K562 (cell line): ENCODE results near the gene TARS2. TPM values are rescaled to one million over a fixed set of nuclear protein-coding genes. Genes with fewer than 3 reads are reported as not detected.

Experiments used
- ARID2 ChIP-seq: fragments of 450-650 bp; IDR thresholded peaks from 2 replicates; pipeline ENCODE4 v1.6.1; 2017; ENCODE audit warnings: antibody characterized with exemption, mild to moderate bottlenecking
- ARNT ChIP-seq, 2 experiments: fragments of 450-650 bp; IDR thresholded peaks; 2 replicates each; pipeline ENCODE4 v1.6.1; 2016; ENCODE audit warnings: mild to moderate bottlenecking in 1 of 2
- BRD9 ChIP-seq: fragments of 450-650 bp; IDR thresholded peaks from 2 replicates; pipeline ENCODE4 v1.6.1; 2018; ENCODE audit warnings: low read depth; ENCODE audit not compliant: partially characterized antibody
- CTCF ChIP-seq, 3 experiments: IDR thresholded peaks in 2 of 3; conservative IDR thresholded peaks in 1 of 3; 2 replicates each; pipeline ENCODE4 v1.5.1; 2011 to 2012; ENCODE audit warnings: low read length in 3 of 3, mild to moderate bottlenecking in 3 of 3, control low read depth in 2 of 3, improper control_type of control experiment in 1 of 3, inconsistent platforms in 1 of 3, low read depth in 1 of 3, mixed read lengths in 1 of 3, moderate library complexity in 1 of 3; ENCODE audit not compliant: insufficient read depth in 2 of 3
- EP400 ChIP-seq: fragments of 450-650 bp; IDR thresholded peaks from 2 replicates; pipeline ENCODE4 v1.6.1; 2017; ENCODE audit warnings: antibody characterized with exemption, mild to moderate bottlenecking, moderate library complexity
- KLF13 ChIP-seq: fragments of 450-650 bp; IDR thresholded peaks from 2 replicates; pipeline ENCODE4 v1.6.1; 2016; ENCODE audit warnings: missing genetic modification characterization, low read depth, mild to moderate bottlenecking, missing compliant biosample characterization, moderate library complexity, borderline replicate concordance
- NBN ChIP-seq: fragments of 450-650 bp; IDR thresholded peaks from 2 replicates; pipeline ENCODE4 v1.6.1; 2016; ENCODE audit warnings: low read depth, mild to moderate bottlenecking
- NUFIP1 ChIP-seq: fragments of 450-650 bp; IDR thresholded peaks from 2 replicates; pipeline ENCODE4 v1.6.1; 2018; ENCODE audit not compliant: partially characterized antibody
- POLR3A ChIP-seq: IDR thresholded peaks from 2 replicates; pipeline ENCODE4 v1.6.1; 2011; ENCODE audit warnings: borderline replicate concordance, mild to moderate bottlenecking, moderate library complexity; ENCODE audit not compliant: insufficient read length, insufficient read depth; ENCODE audit errors: extremely low read depth
- RCOR1 ChIP-seq, 2 experiments: IDR thresholded peaks; 2 replicates each; pipeline ENCODE4 v1.6.1; 2012; ENCODE audit warnings: low read depth in 2 of 2, low read length in 2 of 2, borderline replicate concordance in 1 of 2, improper control_type of control experiment in 1 of 2
- REST ChIP-seq, 2 experiments: fragments of 450-650 bp; formaldehyde crosslinking in 1 of 2; IDR thresholded peaks; 2 replicates each; pipeline versions ENCODE4 v1.4.0 to v1.6.1; 2014 to 2020; ENCODE audit warnings: mild to moderate bottlenecking in 2 of 2, borderline replicate concordance in 1 of 2, low read depth in 1 of 2
- SMC3 ChIP-seq: conservative IDR thresholded peaks from 2 replicates; pipeline ENCODE4 v1.6.1; 2011; ENCODE audit warnings: low read depth, low read length, improper control_type of control experiment; ENCODE audit not compliant: insufficient read depth
- STAG1 ChIP-seq: sonication (generic); formaldehyde crosslinking; IDR thresholded peaks from 2 replicates; pipeline ENCODE4 v1.5.0; 2020; ENCODE audit warnings: missing genetic modification reagents, borderline replicate concordance
- ZC3H11A ChIP-seq: IDR thresholded peaks from 2 replicates; pipeline ENCODE4 v1.6.1; 2012; ENCODE audit warnings: low read depth, low read length, improper control_type of control experiment
- polyA plus RNA-seq, 8 experiments: library from polyadenylated mRNA; depleted of rRNA in 4 of 8; stranded (reverse) in 5 of 8; unstranded in 3 of 8; fragments of >200 nt; fragmentation: Nextera tagmentation in 2 of 8; fragmentation: Illumina TruSeq in 1 of 8; extraction: Ambion mirVana in 2 of 8; extraction: Trizol in 1 of 8; gene quantifications; 2 replicates each; pipeline versions ENCODE4 v1.2.1 to v1.2.3, GENCODE V29; 2011 to 2014; ENCODE audit warnings: inconsistent platforms in 1 of 8, missing spikeins in 1 of 8
- total RNA-seq, 7 experiments: library from RNA; depleted of rRNA in 6 of 7; stranded (reverse); fragments of >200 nt in 6 of 7; fragmentation: Illumina TruSeq in 2 of 7; extraction: Trizol in 2 of 7; gene quantifications; 2 replicates each; pipeline versions ENCODE4 v1.2.1 to v1.2.3, GENCODE V29; 2011 to 2021; ENCODE audit warnings: low replicate concordance in 1 of 7
- TF ChIP-seq, protein P1 (sequence below): IDR thresholded peaks from 2 replicates; pipeline ENCODE4 v1.6.1; 2011; ENCODE audit warnings: borderline replicate concordance, low read depth, mild to moderate bottlenecking, moderate library complexity, low read length; ENCODE audit not compliant: insufficient read depth, poor library complexity, severe bottlenecking

The TARS2 gene
- total and polyA plus RNA-seq, 9 of the 15 experiments (the other 6 are each of a cell fraction or from before 2014, with no cell fraction given): 17.0 to 64.2 (median 39.4) TPM

GRCh38 chr1:150464422-150464826, 22.8 kb upstream of the TARS2 start (continued):
- TF ChIP-seq NBN (0 out of 2 replicates have a peak, but pooled peaks have one; percentile 24), POLR3A (no peak), BRD9 (no peak), CTCF (IDR thresholded peaks at IDR 0.05 in 2 of 3, conservative IDR thresholded peaks at IDR 0.05 in 1 of 3; ENCODE audit: insufficient read depth in 2 of 3, low read depth in 1 of 3, low read length in 3 of 3) (peak; percentile 75 to 82 (median 81)), RCOR1 (IDR thresholded peaks at IDR 0.05; ENCODE audit: borderline replicate concordance in 1 of 2, low read depth in 2 of 2, low read length in 2 of 2) (peak in 1 of 2 experiments; percentile 18; a peak in 1 of 4 replicates), ARID2 (peak; percentile 59; the same call in 1 of the 2 replicates), KLF13 (tag) (peak; percentile 92; the same call in 1 of the 2 replicates), REST (IDR thresholded peaks at IDR 0.05; ENCODE audit: borderline replicate concordance) (peak; percentile 72; the same call in 1 of the 2 replicates), REST (CRISPR knock-in tag; IDR thresholded peaks at IDR 0.05; ENCODE audit: low read depth) (no peak), EP400 (0 out of 2 replicates have a peak, but pooled peaks have one; percentile 22), ZC3H11A (no peak), STAG1 (CRISPR knock-in tag) (peak; percentile 45; the same call in 1 of the 2 replicates), ARNT (IDR thresholded peaks at IDR 0.05) (no peak), NUFIP1 (no peak), SMC3 (peak; percentile 83)
- TF ChIP-seq, protein P1, sequence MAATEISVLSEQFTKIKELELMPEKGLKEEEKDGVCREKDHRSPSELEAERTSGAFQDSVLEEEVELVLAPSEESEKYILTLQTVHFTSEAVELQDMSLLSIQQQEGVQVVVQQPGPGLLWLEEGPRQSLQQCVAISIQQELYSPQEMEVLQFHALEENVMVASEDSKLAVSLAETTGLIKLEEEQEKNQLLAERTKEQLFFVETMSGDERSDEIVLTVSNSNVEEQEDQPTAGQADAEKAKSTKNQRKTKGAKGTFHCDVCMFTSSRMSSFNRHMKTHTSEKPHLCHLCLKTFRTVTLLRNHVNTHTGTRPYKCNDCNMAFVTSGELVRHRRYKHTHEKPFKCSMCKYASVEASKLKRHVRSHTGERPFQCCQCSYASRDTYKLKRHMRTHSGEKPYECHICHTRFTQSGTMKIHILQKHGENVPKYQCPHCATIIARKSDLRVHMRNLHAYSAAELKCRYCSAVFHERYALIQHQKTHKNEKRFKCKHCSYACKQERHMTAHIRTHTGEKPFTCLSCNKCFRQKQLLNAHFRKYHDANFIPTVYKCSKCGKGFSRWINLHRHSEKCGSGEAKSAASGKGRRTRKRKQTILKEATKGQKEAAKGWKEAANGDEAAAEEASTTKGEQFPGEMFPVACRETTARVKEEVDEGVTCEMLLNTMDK: peak; percentile 17
